Measurements from ENCODE around the gene ASCC2. TPM values are rescaled to one million over a fixed set of nuclear protein-coding genes. Genes with fewer than 3 reads are reported as not detected.
"Not testable (repeated sequence)": the region's sequence is repeated elsewhere in the genome, so short reads cannot be mapped to it uniquely, and the experiment has no call there.

ASCC2 gene, protein sequence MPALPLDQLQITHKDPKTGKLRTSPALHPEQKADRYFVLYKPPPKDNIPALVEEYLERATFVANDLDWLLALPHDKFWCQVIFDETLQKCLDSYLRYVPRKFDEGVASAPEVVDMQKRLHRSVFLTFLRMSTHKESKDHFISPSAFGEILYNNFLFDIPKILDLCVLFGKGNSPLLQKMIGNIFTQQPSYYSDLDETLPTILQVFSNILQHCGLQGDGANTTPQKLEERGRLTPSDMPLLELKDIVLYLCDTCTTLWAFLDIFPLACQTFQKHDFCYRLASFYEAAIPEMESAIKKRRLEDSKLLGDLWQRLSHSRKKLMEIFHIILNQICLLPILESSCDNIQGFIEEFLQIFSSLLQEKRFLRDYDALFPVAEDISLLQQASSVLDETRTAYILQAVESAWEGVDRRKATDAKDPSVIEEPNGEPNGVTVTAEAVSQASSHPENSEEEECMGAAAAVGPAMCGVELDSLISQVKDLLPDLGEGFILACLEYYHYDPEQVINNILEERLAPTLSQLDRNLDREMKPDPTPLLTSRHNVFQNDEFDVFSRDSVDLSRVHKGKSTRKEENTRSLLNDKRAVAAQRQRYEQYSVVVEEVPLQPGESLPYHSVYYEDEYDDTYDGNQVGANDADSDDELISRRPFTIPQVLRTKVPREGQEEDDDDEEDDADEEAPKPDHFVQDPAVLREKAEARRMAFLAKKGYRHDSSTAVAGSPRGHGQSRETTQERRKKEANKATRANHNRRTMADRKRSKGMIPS
- total RNA-seq = 12.9 TPM

DNA sequence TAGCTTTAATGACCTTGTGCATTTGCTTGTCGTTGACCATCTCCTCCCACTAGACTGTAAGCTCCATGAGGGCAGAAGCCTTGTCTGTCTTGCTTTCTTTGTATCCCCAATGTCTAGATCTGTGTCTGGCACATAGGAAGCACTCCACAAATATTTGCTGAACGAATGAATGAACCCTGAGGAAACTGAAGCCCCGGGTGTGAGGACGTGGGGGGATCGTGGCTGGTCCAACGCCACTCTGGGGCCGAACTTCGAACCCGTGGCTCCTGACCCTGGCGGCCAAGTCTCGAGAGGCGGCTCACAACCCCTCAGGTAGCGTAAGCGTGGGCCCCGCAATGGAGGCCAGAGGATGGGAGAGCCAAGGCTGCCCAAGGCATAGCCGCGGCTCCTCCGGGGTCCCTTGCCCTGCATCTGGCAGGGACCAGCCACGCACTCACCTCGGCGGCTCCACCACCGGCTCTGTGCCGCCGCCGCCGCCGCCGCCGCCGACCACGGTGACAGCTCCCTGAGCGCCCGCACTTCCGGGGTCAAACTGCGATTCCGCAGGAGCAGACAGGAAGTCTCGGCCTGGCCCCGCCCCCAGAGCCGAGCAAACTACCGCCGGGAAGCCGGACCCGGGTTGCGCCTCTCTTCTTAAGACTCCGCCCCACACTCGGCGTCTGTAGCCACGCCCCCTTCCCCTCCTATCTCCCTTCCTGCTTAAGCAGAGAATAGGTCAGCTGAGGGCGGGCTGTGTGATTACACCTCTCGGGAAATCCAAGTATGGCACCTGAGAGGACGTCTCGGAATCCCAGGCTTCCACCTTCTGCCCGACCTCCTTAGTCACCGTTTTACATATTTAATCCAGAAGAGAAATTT, at the start of gene ASCC2:
Gene ASCC2, minus strand, starts transcription at position 534 of the 858 bp plus-strand sequence. CDS start 5,949 bp downstream, outside the sequence.
- peak; percentile 94 for DNase-seq

- no peak for DNase-seq
These were observed 49.3 kb upstream of the ASCC2 start for GRCh38 chr22:29887358-29887757.

DNA sequence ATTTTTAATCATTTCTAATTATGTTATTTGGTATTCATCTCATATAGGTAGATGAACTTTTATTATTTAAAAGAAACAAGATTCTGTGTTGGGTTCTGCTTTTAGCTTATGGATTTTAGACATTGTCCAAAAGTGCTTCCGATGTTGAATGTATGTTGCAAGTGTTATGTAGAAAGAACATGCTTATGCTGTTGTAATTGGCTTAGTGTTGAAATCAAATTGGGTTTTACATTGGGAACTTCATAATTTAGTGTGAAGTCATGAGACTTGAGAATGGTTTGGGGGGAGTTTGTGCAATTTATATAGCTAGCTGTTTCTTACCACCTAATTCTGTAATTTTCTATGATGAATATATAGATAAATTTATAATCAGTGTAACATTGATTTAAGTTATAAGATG, 48.5 kb upstream of the ASCC2 start:
- no peak for DNase-seq

DNA sequence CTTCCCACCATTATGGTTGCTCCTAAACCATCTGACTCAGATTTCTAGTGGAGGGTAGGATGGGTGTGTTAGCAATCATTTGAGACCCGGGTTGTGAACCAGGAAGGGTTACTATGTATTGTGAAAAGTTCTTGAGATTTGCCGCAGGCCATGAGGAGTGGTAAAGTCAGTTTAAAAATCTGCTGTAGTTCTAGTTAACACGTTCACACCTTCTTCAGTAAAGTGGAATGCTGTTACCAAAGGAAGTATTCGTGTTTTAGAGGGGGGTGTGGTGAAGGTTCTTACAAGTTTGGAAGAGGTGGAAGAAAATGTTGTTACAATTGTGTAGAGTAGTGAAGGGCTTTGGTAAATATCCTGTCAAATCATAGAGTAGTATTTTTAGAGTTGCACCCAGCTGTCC, 47.5 kb upstream of the ASCC2 start:
- no peak for DNase-seq

DNA sequence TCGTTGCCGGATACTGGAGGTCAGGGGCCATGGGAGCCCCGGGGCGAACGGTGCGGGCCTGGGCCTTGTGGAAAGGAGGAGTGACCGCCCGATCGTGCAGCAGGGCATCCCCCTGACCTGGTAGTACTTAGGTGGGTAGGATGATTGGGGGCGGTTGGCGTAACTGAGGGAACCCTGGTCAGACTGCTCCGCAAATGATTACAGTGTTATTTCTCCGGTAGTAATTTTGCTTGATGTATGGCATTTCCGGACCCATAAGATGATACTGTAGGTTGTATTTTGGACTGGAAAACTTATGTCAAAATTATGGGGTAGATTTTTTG, 45.7 kb upstream of the ASCC2 start:
- no peak for DNase-seq

DNA sequence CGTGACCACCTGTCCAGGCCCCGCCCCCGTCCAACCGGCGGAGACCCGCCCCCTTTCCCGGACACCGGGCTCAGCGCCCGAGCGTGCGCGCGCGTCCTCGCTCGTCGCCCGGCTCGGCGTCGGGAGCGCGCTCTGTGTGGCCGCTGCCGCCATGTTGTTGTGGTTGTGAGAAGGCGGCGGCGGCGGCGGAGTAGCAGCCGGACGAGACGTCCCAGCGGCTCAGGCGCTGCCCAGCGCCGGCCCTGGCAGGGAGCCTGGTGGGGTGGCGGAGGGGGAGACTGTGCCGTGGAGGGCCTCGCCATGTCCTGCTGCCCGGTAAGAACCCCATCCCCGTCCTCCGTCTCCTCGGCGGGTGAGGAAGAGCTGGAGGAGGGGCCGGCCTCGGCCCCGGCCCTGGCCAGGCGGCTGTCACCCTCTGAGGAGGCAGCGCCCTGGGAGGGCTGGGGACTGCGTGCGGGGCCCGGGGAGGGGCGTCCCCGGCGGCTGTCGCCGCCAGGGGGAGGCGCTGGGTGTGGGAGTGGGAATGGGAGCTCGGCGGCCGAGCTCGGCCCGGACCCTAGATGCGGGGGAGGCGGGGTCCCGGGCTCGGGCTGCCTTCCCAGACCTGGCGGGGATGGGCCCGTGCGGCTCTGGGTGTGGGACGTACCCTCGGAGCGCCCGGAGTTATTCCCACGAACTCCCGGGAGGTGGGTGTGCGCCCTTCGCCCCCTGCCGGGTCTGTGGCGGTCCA, 45.1 kb upstream of the ASCC2 start, which contains the start of gene MTMR3:
Gene MTMR3, plus strand, starts transcription at position 130 of the 730 bp plus-strand sequence. CDS start 87,886 bp downstream, outside the sequence.
- DNase-seq = peak; percentile 90

DNA sequence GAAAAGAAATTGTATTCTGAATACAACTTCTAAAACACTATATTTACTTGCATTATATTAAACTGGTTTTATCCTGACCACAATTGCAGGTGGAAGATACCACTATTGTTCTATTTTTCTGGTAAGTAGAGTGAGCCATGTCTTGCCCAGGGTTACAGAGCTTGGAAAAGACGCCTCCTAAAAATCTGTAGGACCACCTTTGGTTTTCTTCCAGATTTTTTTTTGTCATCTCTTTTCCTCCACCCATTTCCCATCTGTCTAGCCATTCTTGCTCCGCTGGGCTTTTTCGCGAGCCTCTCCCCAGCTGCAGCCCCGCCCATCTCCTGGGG, 44.6 kb upstream of the ASCC2 start:
- DNase-seq = no peak

- DNase-seq = no peak
These were observed 41.7 kb upstream of the ASCC2 start for GRCh38 chr22:29879753-29880152.

DNA sequence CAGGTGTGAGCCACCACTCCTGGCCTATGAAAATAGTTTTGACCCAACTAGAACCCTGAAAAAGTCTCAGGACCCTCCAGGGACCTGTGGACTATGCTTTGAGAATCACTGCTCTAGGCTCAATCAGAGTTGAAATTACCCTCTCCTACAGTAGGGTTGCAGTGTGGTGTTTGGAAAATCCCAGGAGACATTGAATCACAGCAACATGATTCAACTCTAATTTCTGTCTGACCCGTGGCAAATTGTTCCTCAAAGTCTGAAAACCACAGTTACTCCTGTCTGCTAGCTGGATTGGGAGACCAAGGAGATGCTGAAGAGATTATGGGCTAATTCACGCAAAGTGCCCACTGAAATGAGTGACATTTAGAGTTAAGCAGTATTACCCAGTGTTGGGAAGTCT, 39.5 kb upstream of the ASCC2 start:
- no peak for DNase-seq

GRCh38 chr22:29873943-29874342, 35.9 kb upstream of the ASCC2 start:
- DNase-seq = no peak

DNA sequence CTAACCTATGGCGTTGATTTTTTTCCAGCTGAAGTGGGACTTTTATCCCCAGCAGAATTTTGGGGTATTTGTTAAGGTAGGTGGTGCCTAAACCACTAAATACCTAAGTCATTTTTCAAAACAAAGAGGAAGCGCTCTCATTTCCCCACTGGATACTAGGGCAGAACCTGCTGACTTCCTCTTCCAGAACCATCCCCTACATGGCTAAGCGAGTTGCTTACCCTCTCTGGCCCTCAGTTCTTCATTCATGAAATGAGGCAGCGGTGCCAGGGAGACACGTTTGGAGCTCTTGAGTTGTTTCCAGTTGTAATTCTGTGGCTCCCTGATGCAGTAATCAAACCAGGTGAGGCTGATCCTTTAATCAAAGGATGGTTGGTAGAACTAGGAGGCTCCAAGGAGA, 34.9 kb upstream of the ASCC2 start:
- DNase-seq = no peak

- no peak for DNase-seq
These were observed 34.2 kb upstream of the ASCC2 start for GRCh38 chr22:29872144-29872893.

GRCh38 chr22:29871684-29872083, 33.6 kb upstream of the ASCC2 start:
- no peak for DNase-seq

- DNase-seq = no peak
These were observed 32.5 kb upstream of the ASCC2 start for GRCh38 chr22:29870574-29870973.

GRCh38 chr22:29867851-29868250, 29.8 kb upstream of the ASCC2 start:
- DNase-seq = no peak

DNA sequence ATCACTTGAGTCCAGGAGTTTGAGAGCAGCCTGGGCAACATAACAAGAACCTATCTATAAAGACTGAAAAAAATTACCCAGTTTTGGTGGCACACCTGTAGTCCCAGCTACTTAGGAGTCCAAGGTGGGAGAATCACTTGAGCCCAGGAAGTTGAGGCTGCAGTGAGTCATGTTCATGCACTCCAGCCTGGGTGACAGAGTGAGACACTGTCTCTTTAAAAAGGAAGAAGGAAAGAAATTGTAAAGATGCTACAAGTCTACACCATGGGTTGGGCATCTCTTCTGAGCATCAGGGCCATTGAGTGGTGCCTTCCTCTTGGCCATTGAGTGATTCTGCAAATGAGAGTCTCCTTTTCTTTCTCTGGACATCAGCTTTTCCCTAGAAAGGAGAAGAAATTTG, 29.2 kb upstream of the ASCC2 start:
- DNase-seq = no peak

DNA sequence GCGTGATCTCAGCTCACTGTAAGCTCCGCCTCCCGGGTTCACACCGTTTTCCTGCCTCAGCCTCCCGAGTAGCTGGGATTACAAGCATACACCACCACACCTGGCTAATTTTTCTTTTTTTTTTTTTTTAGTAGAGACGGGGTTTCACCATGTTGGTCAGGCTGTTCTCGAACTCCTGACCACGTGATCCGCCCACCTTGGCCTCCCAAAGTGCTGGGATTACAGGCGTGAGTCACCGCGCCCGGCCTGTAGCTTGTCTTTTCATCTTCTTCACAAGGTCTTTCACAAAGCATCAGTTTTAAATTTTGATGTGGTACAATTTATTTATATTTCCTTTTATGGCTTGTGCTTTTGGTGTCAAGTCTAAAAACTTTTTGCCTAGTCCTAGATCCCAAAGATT, 27.5 kb upstream of the ASCC2 start:
- not testable (repeated sequence) for DNase-seq

- no peak for DNase-seq
These were observed 23.7 kb upstream of the ASCC2 start for GRCh38 chr22:29861672-29862297.

DNA sequence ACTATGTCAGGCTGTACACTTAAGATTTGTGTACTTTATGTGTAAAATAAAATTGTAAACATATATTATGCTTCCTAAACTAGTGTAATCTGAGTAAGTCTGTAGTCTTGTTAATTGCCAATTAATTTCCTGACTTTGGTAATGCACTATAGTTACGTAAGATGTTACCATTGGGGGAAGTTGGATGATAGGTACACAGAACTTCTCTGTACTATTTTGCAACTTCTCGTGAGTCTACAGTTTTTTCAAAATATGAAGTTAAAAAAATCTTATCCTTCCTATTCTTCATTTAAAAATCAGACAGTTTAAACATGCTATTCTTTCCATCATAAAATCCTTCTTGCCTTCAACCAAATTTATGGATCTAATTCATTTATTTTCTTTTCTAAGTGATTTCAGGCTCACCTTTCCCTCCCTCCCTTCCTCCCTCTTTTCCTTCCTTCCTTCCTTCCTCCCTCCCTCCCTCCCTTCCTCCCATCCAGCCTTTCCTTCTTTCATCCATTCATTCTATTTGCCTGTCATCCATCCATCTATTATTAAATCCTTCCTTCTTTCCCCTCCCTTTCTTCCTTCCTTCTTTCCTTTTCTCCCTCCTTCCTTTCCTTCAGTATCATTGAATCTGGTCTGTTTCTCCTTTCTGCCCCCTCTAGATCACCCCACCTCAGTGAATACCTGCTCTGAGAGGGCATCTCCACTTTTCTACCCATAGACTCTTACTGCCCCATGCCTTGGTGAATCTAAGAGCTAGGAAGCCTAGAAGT, 22.1 kb upstream of the ASCC2 start:
- no peak for DNase-seq

- DNase-seq = not testable (repeated sequence)
These were observed 21.0 kb upstream of the ASCC2 start for GRCh38 chr22:29859030-29859429.

Measured in occipital lobe (tissue), 2 donors.